GM21367 (cell line): ENCODE results near the gene OR56B4.
"Not testable (repeated sequence)": the region's sequence is repeated elsewhere in the genome, so short reads cannot be mapped to it uniquely, and the experiment has no call there.

Experiments used
- ATAC-seq: cut with Tn5 transposase; IDR thresholded peaks from one replicate; pipeline ENCODE4 v1.9.1; 2021; ENCODE audit not compliant: unreplicated experiment

The OR56B4 gene

DNA sequence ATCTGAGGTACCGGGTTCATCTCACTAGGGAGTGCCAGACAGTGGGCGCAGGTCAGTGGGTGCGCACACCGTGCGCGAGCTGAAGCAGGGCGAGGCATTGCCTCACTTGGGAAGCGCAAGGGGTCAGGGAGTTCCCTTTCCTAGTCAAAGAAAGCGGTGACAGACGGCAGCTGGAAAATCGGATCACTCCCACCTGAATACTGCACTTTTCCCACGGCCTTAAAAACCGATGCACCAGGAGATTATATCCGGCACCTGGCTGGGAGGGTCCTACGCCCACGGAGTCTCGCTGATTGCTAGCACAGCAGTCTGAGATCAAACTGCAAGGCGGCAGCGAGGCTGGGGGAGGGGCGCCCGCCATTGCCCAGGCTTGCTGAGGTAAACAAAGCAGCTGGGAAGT is 36.3 kb downstream of the OR56B4 start:
- not testable (repeated sequence) for ATAC-seq

DNA sequence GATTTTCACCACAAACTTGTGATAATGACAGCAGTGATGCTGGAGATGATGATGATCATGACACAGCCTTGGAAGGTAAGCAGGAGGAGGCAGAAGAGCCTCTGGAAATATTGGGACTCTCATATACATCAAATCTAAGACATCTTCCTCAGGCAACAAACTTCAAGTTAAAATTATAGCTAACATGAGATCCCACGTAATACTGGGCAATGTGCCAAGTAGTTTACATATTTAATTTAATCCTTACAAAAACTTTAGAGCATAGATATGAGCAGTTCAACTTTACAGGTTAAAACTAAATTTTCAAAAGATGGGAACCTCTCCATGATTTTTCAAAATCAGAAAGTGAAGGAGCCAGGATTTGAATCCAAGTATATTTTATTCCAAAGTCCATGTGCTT is 43.6 kb downstream of the OR56B4 start:
- ATAC-seq: no peak

DNA sequence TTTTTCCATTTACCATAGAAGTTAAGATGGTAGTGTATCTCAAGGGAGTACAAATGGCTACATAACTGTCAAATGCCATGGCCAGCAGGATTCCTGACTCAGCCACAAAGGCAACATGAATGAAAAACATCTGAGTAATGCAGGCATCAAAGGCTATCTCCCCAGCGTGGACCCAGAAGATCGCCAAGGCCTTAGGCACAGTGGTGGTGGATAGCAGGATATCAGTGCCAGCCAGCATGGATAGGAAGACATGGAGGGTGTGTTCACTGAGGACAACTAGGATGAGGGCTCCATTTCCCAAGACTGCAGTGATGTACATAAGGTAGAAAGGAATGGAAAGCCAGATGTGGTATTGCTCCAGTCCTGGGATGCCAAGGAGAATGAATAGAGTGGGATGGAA is 44.6 kb downstream of the OR56B4 start:
- ATAC-seq: no peak

DNA sequence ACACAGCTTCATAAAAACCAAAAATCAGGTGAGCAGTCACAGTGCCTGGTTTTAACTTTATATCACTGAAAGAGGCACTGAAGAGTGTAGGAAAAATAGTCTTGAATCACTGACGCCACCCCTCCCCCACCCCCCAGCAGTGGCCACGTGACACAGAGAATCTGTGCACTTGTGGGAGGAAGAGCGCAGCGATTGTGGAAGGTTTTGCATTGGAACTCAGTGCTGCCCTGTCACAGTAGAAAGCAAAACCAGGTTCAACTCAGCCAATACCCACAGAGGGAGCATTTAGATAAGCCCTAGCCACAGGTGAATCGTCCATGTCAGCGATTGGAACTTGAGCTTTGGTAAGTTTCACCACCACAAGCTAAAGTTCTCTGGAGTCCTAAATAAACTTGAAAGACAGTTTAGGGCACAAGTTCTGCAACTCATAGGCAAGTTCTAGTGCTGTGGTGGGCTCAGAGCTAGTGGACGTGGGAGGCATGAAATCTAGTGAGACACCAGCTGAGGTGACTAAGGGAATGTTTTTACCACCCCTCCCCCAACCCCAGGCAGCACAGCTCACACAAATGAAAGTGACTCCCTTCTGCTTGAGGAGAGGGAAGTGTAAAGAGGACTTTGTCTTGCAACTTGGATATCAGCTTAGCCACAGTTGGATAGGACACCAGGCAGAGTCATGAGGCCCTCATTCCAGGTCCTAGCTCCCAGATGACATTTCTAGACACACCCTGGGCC is 49.3 kb downstream of the OR56B4 start:
- no peak for ATAC-seq
